RPMI8226 (cell line): ENCODE data around the gene FADS3.

Experiments used
- DNase-seq: peaks from one replicate; pipeline ENCODE4 v3.0.0-alpha.2; 2015

FADS3 gene

DNA sequence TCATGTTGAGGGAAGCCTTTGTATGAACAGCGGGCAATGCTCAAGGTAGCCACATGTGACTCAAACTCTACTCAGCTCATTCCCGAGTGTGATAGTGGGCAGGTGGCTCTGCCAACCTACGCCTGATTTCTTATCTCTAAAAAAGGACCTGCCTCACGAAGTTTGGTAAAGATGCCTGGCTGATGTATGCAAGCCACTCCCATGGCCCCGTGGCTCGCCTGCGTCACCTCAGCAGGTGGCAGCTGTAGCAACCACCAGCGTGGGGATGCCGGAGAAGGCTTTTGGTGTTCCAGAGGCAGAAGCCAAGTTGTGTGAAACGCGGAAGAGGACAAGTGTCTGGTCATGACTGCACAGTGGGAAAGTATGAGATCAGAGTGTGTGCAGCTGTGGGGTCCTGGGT, 57.9 kb downstream of the FADS3 start:
- no peak for DNase-seq

- DNase-seq = no peak
Measured at GRCh38 chr11:61832754-61833153, 58.6 kb downstream of the FADS3 start.

GRCh38 chr11:61832207-61832606, 59.1 kb downstream of the FADS3 start:
- DNase-seq = no peak

GRCh38 chr11:61830237-61831105, 60.9 kb downstream of the FADS3 start:
- DNase-seq = no peak

- DNase-seq = no peak
Measured at GRCh38 chr11:61829806-61830205, 61.5 kb downstream of the FADS3 start.

DNA sequence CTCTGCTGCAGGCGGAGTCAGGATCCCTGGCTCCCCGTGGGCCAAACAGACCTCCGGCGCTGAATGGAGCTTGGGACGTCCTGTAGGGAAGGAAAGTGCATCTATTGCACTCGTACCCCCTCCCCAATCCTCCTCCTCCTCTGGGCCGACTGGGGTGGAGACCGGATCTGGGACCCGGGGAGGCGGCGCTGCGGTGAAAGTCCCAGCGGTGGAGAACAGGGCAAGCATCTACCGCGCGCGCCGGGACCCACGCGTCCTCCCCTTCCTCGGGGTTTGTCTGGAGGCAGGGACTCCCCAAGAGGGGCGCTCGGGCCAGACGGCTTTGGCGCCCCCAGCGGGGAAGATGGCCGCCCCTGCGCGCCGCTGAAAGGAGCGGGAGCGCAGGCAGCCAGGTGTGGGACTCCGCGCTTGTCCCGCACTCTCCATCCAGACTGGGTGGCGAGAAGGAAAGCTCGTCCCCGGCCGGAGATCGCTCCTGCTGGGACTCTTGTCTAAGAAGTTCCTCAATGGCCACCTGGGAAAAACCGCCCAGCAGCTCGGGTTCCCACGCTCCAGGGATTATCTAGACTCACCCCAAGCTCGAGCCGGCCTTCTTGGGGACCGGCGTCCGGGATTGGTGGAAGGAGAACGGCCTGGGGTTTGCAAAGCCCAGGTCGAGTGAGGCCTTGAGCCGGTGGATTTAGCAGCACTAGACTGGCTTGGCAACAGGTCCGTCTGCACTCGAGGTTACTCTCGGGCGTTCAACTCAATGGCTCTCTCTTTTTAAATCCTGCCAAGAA, 62.5 kb downstream of the FADS3 start:
- DNase-seq = peak; percentile 80

- no peak for DNase-seq
Measured at GRCh38 chr11:61828379-61828628, 63.0 kb downstream of the FADS3 start.

- DNase-seq = peak; percentile 96
Measured at GRCh38 chr11:61827571-61828378, 63.6 kb downstream of the FADS3 start, which contains the start of gene FADS2. TSS of gene FADS2 (plus strand) at chr11:61828300. CDS start at chr11:61828391, 91 bp downstream.

- DNase-seq = no peak
Measured at GRCh38 chr11:61826930-61827570, 64.3 kb downstream of the FADS3 start.
